ENCODE data around the gene LCP1.

LCP1 gene

DNA sequence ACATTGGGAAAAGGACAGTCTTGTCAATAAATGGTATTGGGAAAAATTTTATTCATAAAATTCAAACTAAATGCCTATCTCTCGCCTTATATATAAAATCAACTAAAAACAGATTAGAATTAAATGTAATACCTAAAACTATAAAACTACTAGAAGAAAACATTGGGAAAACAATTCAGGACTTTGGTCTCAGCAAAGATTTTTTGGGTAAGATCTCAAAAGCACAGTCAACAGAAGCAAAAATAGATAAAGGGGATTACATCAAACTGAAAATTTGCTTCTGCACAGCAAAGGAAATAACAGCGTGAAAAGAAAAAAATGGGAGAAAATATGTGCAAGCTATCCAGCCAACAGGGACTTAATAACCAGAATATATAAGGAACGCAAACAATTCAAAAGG, 105.2 kb downstream of the LCP1 start:
- Histone ChIP-seq H3K9me2 (replicated peaks; ENCODE audit: control insufficient read depth, low read length) (no peaks in the 10 kb centered on the region), H3K79me2 (ENCODE audit: control insufficient read depth, low read length) (no peaks in the 10 kb centered on the region), H3F3A (ENCODE audit: control insufficient read depth, insufficient read depth) (no peaks in the 10 kb centered on the region), H3K4me1 (ENCODE audit: control insufficient read depth, low read length) (no peaks in the 10 kb centered on the region), H3K27me3 (ENCODE audit: control insufficient read depth, low read length) (peaks cover 4% of the 10 kb centered on the region; the same call in 1 of the 2 replicates), H3K9me3 (ENCODE audit: control insufficient read depth, insufficient read depth, low read length) (no peaks in the 10 kb centered on the region), H3K4me2 (ENCODE audit: low read length) (no peak overlapping the region), H3K4me3 (ENCODE audit: low read length) (no peak overlapping the region), H3K36me3 (ENCODE audit: control insufficient read depth, low read length) (no peaks in the 10 kb centered on the region), H3K27ac (ENCODE audit: low read depth, low read length) (no peak overlapping the region), H4K20me1 (ENCODE audit: control insufficient read depth, insufficient read depth, low read depth, low read length) (no peaks in the 10 kb centered on the region)
- TF ChIP-seq EZH2phosphoT487 (IDR thresholded peaks at IDR 0.05; ENCODE audit: borderline replicate concordance, low read length) (no peak), CTCF (IDR thresholded peaks at IDR 0.05; ENCODE audit: low read depth, low read length, poor library complexity, severe bottlenecking) (no peak)

All from DOHH2 (cell line).